ENCODE measurements around the gene ZNF761. TPM values are rescaled to one million over a fixed set of nuclear protein-coding genes. Genes with fewer than 3 reads are reported as not detected.
A peak's percentile ranks its signal among the peaks of the same experiment; 100 is the strongest.
"Not testable (repeated sequence)": the region's sequence is repeated elsewhere in the genome, so short reads cannot be mapped to it uniquely, and the experiment has no call there.

The ZNF761 gene
- total RNA-seq: 8.2 TPM

DNA sequence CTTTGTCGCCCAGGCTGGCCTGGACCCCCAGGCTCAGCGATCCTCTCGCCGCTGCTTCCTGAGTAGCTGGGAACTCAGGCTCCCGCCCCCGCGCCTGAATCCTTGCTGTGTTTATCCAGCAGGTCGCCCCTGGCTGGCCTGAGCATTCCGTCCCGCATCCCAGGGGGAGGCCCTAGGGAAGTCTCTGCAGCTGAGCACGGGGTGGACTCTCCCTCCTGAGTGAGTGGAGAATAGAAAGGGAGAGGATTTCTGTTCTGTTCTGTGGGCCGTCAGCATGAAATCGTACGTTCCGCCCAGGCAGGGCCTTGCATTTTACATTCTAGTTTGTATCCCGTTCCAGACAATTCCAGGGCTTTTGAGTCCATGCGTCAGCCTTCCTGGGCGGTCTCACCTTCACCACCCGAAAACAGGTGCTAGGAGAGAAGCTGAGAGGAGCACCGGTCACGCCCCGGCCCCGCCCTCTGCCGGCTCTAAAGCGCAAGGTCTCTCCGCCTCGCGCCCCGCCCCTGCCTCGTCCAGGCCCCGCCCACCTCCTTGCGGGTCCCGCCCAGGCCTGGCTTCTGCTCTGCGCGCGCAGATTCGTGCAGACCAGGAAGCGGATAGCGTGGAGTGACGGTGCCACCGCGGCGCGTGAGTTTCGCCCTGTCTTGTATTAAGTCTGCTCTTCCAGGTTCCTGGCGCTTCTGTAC is at the start of gene ZNF761:
Gene ZNF761, plus strand, starts transcription at position 586 of the 689 bp plus-strand sequence. CDS start 15,285 bp downstream, outside the sequence.
- peak; percentile 77 for DNase-seq

- DNase-seq: no peak
Observed at GRCh38 chr19:53388168-53388567, 43.6 kb upstream of the ZNF761 start.

GRCh38 chr19:53388904-53389303 is 42.9 kb upstream of the ZNF761 start:
- no peak for DNase-seq

DNA sequence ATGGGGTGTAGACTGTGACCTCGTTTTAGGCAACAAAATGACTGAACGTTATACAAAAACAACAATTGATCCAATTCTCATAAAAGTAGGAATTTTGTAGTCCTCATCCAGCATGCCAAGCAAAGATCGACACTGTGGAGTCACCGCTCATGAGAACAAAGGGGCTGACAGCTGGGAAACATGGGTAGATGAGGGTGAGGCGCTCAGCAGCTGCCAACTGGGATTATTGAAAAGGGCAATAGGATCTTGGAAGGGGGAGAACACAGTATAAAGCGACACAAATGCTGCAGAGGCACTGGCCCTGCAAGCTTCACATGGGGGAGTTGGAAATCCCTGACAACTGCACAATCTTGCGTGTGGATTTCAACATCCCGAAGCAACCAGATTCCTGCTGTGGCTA is 42.2 kb upstream of the ZNF761 start:
- no peak for DNase-seq

DNA sequence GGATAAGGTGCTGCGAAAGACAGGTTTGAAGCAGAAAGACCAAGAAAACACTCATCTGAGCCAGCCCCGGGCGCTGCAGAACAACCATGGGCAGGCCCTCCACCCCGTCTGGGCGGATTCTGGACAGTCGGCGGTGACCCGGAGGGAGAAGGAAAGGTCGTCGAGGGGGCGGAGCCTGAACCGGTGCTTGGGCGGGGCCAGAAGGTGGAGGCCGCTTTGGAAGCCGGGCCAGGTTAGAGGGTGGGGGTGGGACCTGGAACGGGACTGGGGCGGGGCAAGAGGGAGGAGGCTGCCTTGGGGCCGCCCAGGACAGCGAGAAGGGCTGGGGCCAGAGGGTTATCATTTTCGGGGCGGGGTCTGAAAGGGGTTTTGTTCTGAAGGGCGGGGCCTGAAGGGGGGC is 41.8 kb upstream of the ZNF761 start:
- no peak for DNase-seq

GRCh38 chr19:53394522-53394973 is 37.2 kb upstream of the ZNF761 start:
- DNase-seq: peak; percentile 58

- DNase-seq: peak; percentile 90
Observed at GRCh38 chr19:53394974-53395839, 36.6 kb upstream of the ZNF761 start, which contains the start of gene ZNF765. Gene ZNF765 (plus strand): TSS chr19:53395149. CDS start chr19:53398016, 2,867 bp downstream.

DNA sequence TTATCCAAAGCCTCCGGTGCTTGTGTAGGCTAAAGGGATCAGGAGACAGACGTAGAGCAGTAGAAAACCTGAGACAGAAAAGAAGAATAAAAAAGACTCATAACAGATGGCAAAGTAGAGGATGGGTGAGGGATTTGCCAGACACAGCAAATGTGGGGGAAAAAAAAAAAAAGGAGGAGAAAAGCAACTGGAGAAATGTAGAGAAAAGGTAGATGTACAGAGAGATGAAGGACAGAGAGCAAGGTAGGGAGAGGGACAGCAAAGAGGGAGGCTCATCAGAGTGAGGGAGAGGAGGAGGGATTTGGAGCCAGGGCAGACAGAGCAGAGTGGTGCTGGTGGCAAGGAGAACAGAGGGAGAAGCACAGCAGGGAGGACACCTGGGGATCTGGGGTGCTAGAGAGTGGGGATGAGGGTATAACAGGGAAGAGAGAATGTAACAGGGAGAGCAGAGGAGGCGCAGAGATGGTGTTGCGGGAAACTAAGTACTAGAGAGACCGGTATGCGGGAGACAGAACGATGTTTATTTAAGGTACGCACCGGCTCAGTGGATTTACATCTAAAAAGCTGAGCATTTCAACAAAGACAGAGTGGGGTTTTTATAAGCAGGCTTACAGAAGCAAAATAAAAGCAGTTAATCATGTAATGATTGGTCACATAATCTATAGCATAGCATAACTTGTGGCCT is 35.8 kb upstream of the ZNF761 start:
- DNase-seq: not testable (repeated sequence)

DNA sequence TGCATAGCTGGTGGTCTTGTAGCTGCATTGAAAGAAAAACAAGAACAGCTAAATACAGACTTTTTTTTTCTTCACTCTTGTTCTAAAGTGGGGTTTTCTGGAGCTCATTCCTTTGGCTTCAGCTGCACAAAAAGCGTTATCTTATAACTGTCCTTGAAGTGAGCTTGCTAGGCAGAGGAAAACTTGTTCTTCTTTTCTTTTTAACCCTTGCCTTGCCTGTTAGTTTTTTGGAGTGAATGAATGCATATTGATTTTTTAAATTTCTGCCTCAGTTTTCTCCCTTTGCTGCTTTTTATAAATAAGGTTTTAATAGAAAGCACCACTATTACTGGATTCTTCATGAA is 35.3 kb upstream of the ZNF761 start:
- DNase-seq: no peak

- not testable (repeated sequence) for DNase-seq
Observed at GRCh38 chr19:53397918-53398317, 33.9 kb upstream of the ZNF761 start.

DNA sequence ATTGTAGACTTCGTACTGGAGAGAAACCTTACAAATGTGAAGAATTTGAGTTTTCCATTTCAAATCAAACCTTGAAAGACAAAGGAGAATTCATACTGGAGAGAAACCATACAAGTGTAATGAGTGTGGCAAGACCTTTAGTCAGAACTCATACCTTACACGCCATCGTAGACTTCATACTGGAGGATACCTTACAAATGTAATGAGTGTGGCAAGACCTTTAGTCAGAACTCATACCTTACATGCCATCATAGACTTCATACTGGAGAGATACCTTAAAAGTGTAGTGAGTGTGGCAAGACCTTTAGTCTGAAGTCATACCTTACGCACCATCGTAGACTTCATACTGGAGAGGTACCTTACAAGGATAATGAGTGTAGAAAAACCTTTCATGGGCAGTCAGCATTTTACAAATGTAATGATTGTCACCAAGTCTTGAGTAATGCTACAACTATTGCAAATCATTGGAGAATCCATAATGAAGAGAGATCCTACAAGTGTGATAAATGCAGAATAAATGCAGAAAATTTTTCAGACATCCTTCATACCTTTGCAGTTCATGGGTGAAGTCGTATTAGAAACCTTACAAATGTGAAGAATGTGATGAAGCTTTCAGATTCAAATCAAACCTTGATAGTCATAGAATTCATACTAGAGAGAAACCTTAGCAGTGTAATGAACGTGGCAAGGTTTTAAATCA is 22.1 kb upstream of the ZNF761 start:
- DNase-seq: no peak

DNA sequence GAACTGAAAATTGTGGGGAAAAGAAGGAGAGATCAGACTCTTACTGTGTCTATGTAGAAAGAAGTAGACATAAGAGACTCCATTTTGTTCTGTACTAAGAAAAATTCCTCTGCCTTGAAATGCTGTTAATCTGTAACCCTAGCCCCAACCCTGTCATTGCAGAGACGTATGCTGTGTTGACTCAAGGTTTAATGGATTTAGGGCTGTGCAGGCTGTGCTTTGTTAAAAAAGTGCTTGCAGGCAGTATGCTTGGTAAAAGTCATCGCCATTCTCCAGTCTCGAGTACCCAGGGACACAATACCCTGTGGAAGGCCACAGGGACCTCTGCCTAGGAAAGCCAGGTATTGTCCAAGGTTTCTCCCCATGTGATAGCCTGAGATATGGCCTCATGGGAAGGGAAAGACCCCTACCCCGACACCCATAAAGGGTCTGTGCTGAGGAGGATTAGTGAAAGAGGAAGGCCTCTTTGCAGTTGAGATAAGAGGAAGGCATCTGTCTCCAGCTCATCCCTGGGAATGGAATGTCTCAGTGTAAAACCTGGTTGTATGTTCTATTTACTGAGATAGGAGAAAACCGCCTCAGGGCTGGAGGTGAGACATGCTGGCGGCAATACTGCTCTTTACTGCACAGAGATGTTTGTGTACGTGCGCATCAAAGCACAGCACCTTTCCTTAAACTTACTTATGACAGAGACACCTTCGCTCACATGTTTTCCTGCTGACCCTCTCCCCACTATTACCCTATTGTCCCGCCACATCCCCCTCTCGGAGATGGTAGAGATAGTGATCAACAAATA is 11.1 kb upstream of the ZNF761 start:
- not testable (repeated sequence) for DNase-seq

DNA sequence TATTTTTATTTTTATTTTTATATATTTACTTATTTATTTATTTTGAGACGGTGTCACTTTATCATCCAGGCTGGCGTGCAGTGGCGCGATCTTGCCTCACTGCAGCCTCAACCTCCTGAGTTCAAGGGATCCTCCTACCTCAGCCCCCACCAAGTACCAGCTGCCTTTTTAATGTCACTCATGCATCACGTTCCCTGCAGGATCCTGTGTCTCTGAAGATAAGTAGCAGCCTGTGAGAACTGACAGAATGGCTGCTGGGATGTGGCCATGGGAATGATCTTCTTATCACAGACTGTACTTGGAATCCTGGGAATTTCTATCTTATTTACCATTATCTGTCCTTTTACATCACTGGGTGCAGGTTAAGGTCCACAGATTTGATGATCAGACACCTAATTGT is 9.2 kb upstream of the ZNF761 start:
- no peak for DNase-seq

DNA sequence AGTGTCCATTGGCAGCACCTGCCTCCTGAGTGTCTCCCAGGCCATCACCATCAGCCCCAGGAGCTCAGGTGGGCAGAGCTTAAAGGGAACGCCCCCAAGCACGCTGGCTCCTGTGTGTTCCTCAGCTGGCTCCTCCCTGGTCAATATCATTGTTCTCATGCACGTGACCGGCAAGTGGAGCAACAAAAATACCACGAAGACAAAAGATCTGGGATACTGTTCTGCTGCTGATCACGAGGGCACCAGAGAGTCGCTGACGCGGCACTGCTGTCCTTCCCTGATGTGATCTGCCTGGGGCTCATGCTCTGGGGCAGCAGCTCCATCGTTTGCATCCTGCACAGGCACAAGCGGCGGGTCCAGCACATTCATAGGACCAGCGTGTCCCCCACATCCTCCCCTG is 8.7 kb upstream of the ZNF761 start:
- DNase-seq: not testable (repeated sequence)

DNA sequence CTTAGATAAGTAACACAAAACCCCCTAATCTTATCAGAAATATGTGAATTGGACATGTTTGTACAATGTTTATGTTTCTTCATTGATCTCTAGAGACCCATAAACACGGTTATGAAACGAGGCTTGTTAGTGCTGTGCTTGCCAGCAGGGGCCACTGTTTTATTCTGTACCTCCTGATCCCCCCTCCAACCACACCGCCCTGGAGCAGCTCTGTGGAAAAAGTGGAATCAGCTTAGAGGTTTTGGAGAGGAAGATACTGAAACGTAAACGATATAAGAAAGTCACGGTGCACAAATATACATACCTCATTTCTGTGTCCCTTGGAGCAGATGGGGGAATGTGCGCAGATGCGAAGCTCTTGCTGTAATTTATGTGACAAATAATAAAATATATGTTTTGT is 8.1 kb upstream of the ZNF761 start:
- DNase-seq: not testable (repeated sequence)

DNA sequence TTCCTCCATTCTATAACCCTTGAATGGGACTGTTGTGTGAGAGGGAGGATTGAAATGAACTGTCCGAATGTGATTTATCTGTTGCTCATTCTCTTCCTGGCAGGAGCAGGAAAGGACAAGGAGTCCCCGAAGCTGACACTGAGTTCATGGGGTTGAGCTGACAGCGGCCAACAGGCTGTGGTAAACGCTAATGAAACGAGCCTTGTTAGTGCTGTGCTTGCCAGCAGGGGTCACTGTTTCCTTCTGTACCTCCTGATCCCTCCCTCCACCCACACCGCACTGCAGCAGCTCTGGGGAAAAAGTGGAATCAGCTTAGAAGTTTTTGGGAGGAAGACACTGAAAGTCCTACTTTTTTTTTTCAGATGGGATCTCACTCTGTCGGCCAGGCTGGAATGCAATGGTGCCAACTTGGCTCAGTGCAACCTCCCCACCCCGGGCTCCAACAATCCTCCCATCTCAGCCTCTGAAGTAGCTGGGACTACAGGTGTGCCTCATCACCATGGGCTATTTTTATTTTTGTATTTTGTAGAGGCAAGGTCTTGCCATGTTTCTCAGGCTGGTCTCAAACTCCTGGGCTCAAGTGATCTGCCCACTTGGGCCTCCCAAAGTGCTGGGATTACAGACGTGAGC is 6.7 kb upstream of the ZNF761 start:
- DNase-seq: peak; percentile 37

DNA sequence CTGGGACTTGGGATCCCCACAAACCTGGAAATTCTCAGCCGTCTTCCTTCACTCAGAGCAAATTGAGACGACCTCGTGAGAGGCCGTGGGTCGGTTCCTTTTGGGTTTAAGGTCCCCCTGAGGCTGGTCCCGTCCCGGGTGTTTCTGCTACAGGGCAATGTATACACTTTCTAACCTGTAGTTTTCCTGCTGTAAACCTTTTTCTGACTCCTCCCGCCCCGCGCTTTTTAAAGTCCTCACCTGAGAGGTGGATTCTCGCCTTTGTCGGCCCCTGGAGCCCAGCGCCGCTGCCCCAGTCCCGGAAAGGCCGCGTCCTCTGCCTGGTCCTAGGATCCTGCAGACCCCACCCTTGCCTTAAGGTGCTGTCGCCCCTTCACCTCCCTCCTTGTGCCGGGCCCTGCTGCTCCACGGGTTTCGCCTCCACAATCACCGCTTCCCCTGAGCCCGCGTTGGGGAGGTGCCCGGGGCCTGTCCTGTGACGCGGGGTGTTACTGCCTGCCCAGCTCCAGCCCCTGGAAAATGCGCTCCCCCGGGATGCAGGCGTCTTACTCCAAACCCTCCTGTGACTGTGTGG is 391 bp downstream of the ZNF761 start:
- DNase-seq: no peak

DNA sequence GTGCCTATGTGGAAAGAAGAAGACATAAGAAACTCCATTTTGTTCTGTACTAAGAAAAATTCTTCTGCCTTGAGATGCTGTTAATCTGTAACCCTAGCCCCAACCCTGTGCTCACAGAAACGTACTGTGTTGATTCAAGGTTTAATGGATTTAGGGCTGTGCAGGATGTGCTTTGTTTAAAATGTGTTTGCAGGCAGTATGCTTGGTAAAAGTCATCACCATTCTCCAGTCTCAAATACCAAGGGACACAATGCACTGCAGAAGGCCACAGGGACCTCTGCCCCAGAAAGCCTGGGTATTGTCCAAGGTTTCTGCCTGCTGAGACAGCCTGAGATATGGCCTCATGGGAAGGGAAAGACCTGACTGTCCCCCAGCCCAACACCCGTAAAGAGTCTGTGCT is 12.0 kb downstream of the ZNF761 start:
- not testable (repeated sequence) for DNase-seq

- not testable (repeated sequence) for DNase-seq
Observed at GRCh38 chr19:53447196-53447595, 15.4 kb downstream of the ZNF761 start.

GRCh38 chr19:53455828-53456227 is 24.0 kb downstream of the ZNF761 start:
- DNase-seq: no peak
